C4-2B (cell line): ENCODE data around the gene RBFOX1.

Experiments
- H3K27ac ChIP-seq: fragments of 450-650 bp; 2 replicates; pipeline ENCODE4 v1.5.1; 2017
- ZFX ChIP-seq: fragments of 450-650 bp; IDR thresholded peaks from 2 replicates; pipeline ENCODE4 v1.6.1; 2017
- TF ChIP-seq, protein P1 (sequence below): fragments of 450-650 bp; conservative IDR thresholded peaks from 2 replicates; pipeline ENCODE4 v1.5.1; 2017; ENCODE audit warnings: mild to moderate bottlenecking

The RBFOX1 gene

DNA sequence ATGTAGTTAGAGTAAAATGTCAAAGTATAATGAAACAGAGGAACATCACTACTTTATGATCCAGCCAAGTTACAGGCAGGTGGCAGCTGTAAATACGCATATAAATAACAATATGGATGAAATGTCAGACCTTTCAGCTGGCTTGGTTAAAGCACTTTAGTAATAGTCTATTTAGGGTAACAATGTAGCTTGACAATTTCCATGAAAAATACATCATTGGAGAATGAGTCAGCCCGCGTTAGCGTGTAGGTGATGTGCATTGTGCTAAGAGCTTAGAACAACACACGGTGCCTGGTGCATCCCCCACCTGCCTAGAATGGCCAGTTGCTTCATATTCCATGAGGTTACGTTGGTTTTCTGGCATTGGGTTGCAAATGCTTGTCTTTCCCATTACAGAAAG, 119.4 kb downstream of the RBFOX1 start:
- no peak overlapping the region for H3K27ac ChIP-seq
- TF ChIP-seq ZFX, result no peak
- TF ChIP-seq, protein P1, sequence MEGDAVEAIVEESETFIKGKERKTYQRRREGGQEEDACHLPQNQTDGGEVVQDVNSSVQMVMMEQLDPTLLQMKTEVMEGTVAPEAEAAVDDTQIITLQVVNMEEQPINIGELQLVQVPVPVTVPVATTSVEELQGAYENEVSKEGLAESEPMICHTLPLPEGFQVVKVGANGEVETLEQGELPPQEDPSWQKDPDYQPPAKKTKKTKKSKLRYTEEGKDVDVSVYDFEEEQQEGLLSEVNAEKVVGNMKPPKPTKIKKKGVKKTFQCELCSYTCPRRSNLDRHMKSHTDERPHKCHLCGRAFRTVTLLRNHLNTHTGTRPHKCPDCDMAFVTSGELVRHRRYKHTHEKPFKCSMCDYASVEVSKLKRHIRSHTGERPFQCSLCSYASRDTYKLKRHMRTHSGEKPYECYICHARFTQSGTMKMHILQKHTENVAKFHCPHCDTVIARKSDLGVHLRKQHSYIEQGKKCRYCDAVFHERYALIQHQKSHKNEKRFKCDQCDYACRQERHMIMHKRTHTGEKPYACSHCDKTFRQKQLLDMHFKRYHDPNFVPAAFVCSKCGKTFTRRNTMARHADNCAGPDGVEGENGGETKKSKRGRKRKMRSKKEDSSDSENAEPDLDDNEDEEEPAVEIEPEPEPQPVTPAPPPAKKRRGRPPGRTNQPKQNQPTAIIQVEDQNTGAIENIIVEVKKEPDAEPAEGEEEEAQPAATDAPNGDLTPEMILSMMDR, result no peak

DNA sequence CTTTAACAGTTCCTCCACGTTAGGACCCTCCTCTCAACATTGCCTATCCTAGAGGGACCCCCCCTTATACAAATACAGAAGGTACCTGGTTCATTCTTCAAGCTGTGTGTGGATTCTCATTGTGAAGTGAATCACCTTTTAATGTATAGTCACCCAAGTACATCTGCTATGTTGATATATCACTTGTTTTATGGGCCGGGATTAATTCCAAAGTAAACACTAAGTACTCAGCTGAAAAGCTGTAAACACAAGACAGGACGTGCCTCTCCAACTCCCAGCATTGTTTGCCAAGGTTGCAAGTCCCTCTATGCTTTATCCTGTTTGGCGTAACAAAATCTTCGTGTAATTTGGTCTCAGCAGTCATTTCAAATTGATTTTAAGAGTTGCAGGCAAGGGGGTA, 123.6 kb downstream of the RBFOX1 start:
- no peak overlapping the region for H3K27ac ChIP-seq
- TF ChIP-seq, protein P1, result no peak
- TF ChIP-seq ZFX, result no peak

DNA sequence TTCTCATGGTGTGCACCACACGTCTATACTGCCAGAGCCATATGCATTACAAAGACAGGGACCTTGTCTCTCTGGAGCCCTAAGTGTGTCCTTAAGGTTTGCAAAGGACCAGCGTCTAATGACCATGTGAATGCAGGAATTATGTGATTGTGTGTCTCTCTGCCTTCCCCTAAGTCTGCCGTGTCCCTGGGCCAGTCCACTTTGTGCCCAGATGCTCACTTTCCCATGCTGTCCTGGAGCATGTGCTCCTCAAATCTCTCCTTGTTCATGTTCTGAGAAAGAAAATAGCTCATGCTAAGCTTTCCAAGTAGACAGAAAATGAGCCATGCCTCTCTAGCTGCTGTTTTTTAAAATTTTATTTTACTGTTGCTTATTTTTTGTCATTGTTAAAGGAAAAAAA, 125.5 kb downstream of the RBFOX1 start:
- TF ChIP-seq, protein P1, result no peak
- TF ChIP-seq ZFX, result no peak

DNA sequence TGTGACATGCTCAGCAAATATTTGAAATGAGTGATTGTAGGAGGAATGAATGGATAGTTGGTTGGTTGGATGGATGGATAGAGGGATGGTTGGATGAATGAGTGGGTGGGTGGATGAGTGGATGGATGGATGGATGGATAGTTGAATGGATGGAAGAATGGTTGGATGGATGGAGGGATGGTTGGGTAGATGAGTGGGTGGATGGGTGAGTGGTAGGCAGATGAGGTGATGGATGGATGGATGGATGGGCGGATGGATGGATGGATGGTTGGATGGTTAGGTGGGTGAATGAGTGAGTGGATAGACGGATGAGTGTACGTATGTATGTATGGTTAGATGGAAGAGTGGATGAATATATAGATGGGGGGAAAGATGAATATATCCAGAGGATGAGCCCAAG, 137.7 kb downstream of the RBFOX1 start:
- TF ChIP-seq, protein P1, result no peak
- no peak for TF ChIP-seq ZFX
- no peak overlapping the region for H3K27ac ChIP-seq

More for the DNA sequence above, 125.5 kb downstream of the RBFOX1 start:
- no peak overlapping the region for H3K27ac ChIP-seq

DNA sequence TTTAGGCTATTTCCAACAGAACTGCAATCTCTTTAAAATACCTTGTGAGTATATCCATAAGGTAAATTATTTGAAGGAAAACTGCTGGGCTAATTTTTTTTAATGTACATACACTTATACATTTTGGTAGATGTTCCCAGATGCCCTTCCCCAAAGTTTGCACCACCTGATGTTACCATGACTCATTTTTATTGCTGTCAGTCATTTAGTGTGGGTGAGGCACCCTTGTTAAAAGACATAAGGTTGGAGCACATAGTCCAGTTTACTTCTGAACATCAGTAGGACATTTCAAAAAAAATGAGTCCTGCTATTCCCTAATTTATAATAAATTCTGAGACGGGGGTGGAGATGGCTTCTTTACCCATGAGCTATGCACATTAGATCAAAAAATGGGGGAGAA, 138.6 kb downstream of the RBFOX1 start:
- H3K27ac ChIP-seq, result no peak overlapping the region
- TF ChIP-seq ZFX, result no peak
- TF ChIP-seq, protein P1, result no peak

DNA sequence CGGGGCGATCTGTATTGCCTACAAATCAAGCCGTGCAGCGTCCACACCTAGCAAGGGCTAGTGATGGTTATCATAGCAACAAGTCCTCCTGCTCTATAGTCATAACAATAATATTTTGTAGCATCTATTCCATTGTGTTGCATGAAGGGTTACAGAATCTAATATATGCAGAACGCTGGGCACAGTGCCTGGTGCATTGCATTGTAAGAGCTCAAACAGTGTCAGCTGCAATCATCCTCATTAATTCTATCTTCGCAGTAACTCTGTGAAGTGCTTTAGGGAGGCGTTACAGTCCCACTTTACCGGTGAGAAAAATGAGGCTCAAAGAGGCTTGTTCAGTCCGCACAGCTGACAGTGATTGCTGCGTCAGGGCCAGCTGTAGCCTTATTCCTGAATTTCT, 149.4 kb downstream of the RBFOX1 start:
- no peak overlapping the region for H3K27ac ChIP-seq
- no peak for TF ChIP-seq ZFX
- TF ChIP-seq, protein P1, result no peak

DNA sequence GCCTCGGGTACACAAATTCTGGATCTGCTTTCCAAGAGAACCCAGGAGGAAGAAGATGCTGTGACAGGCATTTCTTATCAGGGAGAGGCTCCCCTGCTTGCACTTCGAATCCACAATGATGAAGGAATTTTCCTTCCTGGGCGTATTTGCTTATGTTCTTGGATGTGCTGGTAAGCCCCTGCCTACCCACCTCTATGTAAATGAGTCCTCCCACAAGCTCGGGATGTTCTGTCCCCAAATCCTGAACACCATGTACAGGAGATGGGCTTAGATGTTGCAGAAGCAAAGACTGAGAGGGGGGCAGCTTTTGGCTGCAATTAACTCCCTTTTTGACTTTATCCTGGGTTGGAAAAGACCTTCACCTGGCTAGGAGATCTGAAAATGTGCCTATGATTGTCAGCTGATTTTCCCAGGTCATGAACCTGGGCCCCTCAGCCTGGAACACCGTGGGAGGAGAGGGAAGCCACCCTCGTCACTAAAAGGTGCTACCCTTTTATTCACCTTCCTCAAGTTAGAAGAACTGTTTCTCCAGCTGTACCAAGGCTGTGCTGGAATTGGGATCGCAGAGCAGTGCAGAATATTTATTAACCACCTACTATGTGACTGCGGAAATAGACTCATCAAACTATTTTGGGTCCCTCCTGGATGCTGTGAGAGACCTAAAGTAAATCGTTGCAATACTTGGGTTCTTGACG, 150.1 kb downstream of the RBFOX1 start:
- no peak overlapping the region for H3K27ac ChIP-seq
- TF ChIP-seq, protein P1, result no peak
